CD4-positive, alpha-beta T cell treated with Interferon alpha-2 for 1 hour (primary cell): ENCODE results near the gene SEC14L3.

Experiments used
- DNase-seq, 2 donors: peaks; one replicate each; pipeline ENCODE4 v3.0.0-alpha.2; 2020 to 2022

The SEC14L3 gene

GRCh38 chr22:30441088-30441487, 30.7 kb downstream of the SEC14L3 start:
- no peak for DNase-seq

- no peak for DNase-seq
These were observed 32.0 kb downstream of the SEC14L3 start for GRCh38 chr22:30439836-30440235.

- no peak for DNase-seq
These were observed 32.6 kb downstream of the SEC14L3 start for GRCh38 chr22:30439226-30439625.

GRCh38 chr22:30438559-30438958, 33.3 kb downstream of the SEC14L3 start:
- no peak for DNase-seq

GRCh38 chr22:30436196-30436595, 35.6 kb downstream of the SEC14L3 start:
- no peak for DNase-seq

GRCh38 chr22:30435674-30436126, 36.1 kb downstream of the SEC14L3 start:
- peak; percentile 94 for DNase-seq

- no peak for DNase-seq
These were observed 37.0 kb downstream of the SEC14L3 start for GRCh38 chr22:30434843-30435242.

GRCh38 chr22:30433773-30434172, 38.0 kb downstream of the SEC14L3 start:
- no peak for DNase-seq

GRCh38 chr22:30433227-30433626, 38.6 kb downstream of the SEC14L3 start:
- DNase-seq, result no peak

GRCh38 chr22:30432520-30432919, 39.3 kb downstream of the SEC14L3 start:
- DNase-seq, result no peak

GRCh38 chr22:30432096-30432495, 39.7 kb downstream of the SEC14L3 start:
- no peak for DNase-seq

- no peak for DNase-seq
These were observed 40.9 kb downstream of the SEC14L3 start for GRCh38 chr22:30430933-30431332.

GRCh38 chr22:30429887-30430286, 41.9 kb downstream of the SEC14L3 start:
- DNase-seq, result no peak

- no peak for DNase-seq
These were observed 43.9 kb downstream of the SEC14L3 start for GRCh38 chr22:30427871-30428270.

GRCh38 chr22:30426388-30427353, 45.1 kb downstream of the SEC14L3 start:
- DNase-seq, result peak; percentile 84 to 91

- peak; percentile 28 to 61 for DNase-seq
These were observed 46.0 kb downstream of the SEC14L3 start, which contains the start of gene MTFP1 for GRCh38 chr22:30425616-30426387. TSS of gene MTFP1 (plus strand) at chr22:30425768. CDS start at chr22:30425880, 112 bp downstream.

- no peak for DNase-seq
These were observed 46.5 kb downstream of the SEC14L3 start for GRCh38 chr22:30425327-30425615.

- no peak for DNase-seq
These were observed 47.1 kb downstream of the SEC14L3 start for GRCh38 chr22:30424534-30425326.

GRCh38 chr22:30423959-30424533, 47.8 kb downstream of the SEC14L3 start:
- DNase-seq, result peak; percentile 99 to 100

- peak in 1 of 2 donors; percentile 10 for DNase-seq
These were observed 48.4 kb downstream of the SEC14L3 start for GRCh38 chr22:30423301-30423958.

- peak in 1 of 2 donors; percentile 6 for DNase-seq
These were observed 49.1 kb downstream of the SEC14L3 start for GRCh38 chr22:30422481-30423300.
